T follicular helper cell (primary cell): ENCODE data around the gene C4BPA.

Experiments
- DNase-seq: peaks from one replicate; pipeline ENCODE4 v3.0.0-alpha.2; 2020; ENCODE audit warnings: low read depth

Gene C4BPA

DNA sequence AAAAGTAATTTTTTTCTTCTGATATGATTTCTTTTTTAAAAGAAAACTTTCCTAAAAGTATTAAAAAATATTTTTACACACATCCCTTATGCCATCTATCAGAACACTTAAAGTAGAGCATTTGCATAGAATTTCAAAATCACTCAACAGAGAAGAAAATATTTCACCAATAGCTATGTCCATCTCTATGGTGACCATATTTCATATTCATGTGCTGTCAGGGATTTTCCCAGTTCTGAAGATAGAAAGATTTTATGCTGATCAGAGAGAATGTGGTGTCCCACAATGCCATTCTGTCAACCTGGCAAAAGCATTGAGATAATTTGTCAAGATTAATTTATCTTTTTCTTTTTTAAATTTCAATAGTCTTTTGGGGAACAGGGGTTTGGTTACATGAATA, 87.0 kb downstream of the C4BPA start:
- no peak for DNase-seq

DNA sequence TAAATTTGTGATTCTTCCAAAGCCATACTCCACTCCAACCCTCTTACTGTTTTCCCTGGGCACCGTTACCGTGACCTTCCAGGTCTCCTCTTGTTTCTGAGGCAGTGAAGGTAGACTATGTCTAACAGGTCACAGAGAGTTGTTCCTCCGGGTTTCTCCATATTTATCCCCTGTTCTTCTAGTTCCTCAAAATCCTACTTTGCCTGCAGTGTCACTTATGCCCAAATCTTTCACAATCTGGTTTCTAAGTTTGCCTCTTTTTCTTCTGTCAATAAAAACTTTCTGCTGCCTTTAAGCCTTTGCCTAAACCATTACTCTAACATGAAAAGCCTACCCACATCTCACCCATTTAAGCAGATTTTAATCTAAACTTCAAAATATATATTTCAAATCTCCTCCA, 87.7 kb downstream of the C4BPA start:
- no peak for DNase-seq

DNA sequence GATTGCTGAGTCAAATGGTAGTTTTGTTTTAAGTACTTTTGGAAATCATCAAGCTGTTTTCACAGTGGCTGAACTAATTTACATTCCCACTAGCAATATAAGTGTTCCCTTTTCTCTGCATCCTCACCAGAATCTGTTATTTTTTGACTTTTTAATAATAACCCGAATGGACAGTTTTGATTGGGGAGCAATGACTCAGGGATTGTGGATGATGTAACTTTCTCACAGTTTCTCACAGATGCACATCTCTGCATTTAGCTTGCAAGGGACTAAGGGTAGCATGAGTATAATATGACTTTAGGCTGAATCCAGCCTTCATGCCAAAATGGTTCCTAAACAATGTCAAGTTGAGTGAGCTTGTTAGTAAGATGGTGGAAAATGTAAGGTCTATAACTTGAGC, 90.2 kb downstream of the C4BPA start:
- DNase-seq = no peak
